Large intestine (tissue), 3 donors: ENCODE results near the gene PDXDC1. TPM values are rescaled to one million over a fixed set of nuclear protein-coding genes. Genes with fewer than 3 reads are reported as not detected.
A peak's percentile ranks its signal among the peaks of the same experiment; 100 is the strongest.
"Not testable (repeated sequence)": the region's sequence is repeated elsewhere in the genome, so short reads cannot be mapped to it uniquely, and the experiment has no call there.

Experiments used
- DNase-seq, 2 donors: peaks; one replicate each; pipeline versions ENCODE4 v3.0.0 to v3.0.0-alpha.2; 2013
- H3K27ac ChIP-seq: one replicate; pipeline ENCODE4 v1.5.1; 2013; ENCODE audit warnings: low read length
- H3K27me3 ChIP-seq: 2 replicates; pipeline ENCODE4 v1.6.1; 2013; ENCODE audit warnings: low read length; ENCODE audit not compliant: control insufficient read depth, insufficient read depth
- H3K36me3 ChIP-seq: 2 replicates; pipeline ENCODE4 v1.6.1; 2013; ENCODE audit warnings: low read length; ENCODE audit not compliant: control insufficient read depth, insufficient read depth
- H3K4me1 ChIP-seq: one replicate; pipeline ENCODE4 v1.6.1; 2013; ENCODE audit warnings: low read length; ENCODE audit not compliant: control insufficient read depth, insufficient read depth
- H3K4me3 ChIP-seq: one replicate; pipeline ENCODE4 v1.5.1; 2013; ENCODE audit warnings: low read length
- H3K9me3 ChIP-seq: one replicate; pipeline ENCODE4 v1.6.1; 2013; ENCODE audit warnings: mild to moderate bottlenecking, low read depth, low read length, moderate library complexity; ENCODE audit not compliant: control insufficient read depth
- WGBS: methylation state at CpG from one replicate; pipeline ENCODE4 v1.1.5; 2013; ENCODE audit warnings: low lambda C conversion rate; ENCODE audit not compliant: insufficient coverage; 5-methylcytosine and 5-hydroxymethylcytosine counted together
- polyA plus RNA-seq: library from polyadenylated mRNA; unstranded; fragments of 120-200 nt; gene quantifications from one replicate; pipeline ENCODE4 v1.2.1, GENCODE V29; 2013

Gene PDXDC1
- polyA plus RNA-seq, 1 donor, result 177 TPM

DNA sequence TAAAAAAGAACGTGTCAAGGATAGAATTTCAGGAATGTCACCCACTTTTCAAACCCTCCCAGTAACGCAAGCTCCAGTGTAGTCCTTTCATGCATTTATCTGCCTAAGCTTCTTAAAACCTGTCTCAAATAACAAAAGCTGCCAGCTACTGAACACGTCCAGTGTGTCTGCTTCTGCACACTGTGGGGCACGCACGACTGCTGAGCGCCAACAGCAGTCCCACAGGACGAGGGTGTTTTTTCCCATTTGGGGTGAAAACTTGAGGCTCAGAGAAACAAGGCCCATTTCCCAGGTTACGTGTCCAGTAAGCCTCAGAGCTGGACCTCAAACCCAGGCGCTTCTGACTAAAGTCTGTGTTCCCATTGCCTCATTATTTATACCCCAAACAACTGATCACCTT lies 63.9 kb downstream of the PDXDC1 start:
- peaks cover 68% of the 10 kb centered on the region for H3K36me3 ChIP-seq
- WGBS, result 100% methylated on average over 1 of the region's 9 CpGs

DNA sequence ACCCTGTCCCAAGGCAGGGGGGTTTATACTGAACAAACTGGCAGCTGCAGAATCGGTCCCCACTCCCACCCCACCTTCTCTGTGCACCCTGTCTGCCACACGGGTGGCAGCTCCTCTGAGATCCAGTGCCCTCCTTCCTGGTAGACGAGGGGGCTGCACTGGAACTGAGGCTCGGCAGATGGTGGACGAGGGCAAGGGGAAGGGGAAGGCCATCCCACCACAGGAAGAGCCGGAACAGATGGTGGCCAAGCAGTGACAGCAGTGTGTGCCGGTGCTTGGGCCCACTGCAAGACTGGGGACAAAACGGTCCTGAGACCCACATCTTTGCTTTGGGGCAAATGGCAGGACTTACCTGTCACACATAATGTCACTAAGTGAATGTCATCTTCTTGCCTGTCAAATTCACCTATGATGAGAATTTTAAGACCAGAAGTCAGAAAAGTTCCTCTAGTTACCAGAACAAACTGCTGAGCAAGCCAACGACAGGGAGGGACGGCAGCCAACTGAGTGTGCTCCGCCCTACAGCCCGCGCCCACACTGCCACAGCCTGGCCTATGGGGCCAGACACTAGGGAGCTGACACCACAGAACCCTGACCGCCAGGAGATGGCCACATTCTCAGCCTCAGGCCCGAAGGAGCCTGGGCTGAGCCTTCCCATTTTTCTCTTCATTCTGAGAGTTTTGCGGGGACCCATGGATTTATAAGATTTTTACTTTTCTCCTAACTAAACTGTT lies 66.6 kb downstream of the PDXDC1 start:
- H3K27me3 ChIP-seq, result no peaks in the 10 kb centered on the region
- no peaks in the 10 kb centered on the region for H3K9me3 ChIP-seq
- H3K4me3 ChIP-seq, result no peak overlapping the region
- 90% methylated on average over 1 of the region's 16 CpGs for WGBS
- peaks cover 49% of the 10 kb centered on the region for H3K36me3 ChIP-seq
- H3K4me1 ChIP-seq, result no peaks in the 10 kb centered on the region
- H3K27ac ChIP-seq, result no peak overlapping the region
- peak in 1 of 2 donors; percentile 48 for DNase-seq

More for the DNA sequence above, 63.9 kb downstream of the PDXDC1 start:
- H3K4me1 ChIP-seq, result no peaks in the 10 kb centered on the region
- H3K4me3 ChIP-seq, result no peak overlapping the region
- H3K27ac ChIP-seq, result no peak overlapping the region
- H3K9me3 ChIP-seq, result no peaks in the 10 kb centered on the region
- no peak for DNase-seq
- no peaks in the 10 kb centered on the region for H3K27me3 ChIP-seq

DNA sequence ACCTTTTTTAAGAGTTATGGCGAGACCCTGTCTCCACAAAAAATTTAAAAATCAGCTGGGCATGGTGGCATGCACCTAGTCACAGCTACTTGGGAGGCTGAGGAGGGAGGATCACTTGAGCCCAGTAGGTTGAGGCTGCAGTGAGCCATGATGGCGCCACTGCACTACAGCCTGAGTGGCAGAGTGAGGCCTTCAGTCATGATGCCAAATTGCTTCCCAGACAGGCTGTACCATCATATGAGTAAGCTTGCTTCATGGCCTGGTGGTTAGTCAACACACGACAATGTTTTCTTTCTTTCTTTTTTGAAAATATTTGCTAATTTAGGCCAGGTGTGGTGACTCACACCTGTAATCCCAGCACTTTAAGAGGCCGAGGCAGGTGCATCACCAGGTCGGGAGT lies 68.5 kb downstream of the PDXDC1 start:
- no peaks in the 10 kb centered on the region for H3K9me3 ChIP-seq
- H3K27ac ChIP-seq, result no peak overlapping the region
- no peaks in the 10 kb centered on the region for H3K27me3 ChIP-seq
- no peak for DNase-seq
- no peaks in the 10 kb centered on the region for H3K4me1 ChIP-seq
- H3K36me3 ChIP-seq, result peaks cover 34% of the 10 kb centered on the region
- no peak overlapping the region for H3K4me3 ChIP-seq
- no CpG with 5 or more reads among the region's 5 CpGs for WGBS

DNA sequence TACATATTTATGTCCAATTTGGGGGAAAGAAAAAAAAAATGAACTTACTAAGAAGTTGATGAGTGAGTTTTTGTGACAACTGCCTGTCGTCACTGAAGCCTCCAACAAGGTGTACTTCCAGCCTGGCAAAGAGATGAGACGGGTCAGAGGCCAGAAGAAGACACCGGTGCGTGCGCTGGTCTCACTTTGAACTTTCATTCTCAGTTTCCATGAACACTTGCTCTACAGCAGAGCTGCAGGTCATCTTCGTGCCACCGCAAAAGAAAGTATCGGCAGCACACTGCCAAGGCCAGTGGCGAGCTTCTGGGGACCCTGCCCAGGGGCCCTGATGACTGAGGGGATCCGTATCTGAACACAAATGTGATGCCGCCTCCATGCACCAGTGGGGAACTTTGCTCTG lies 69.5 kb downstream of the PDXDC1 start:
- Histone ChIP-seq H3K27me3 (no peaks in the 10 kb centered on the region), H3K36me3 (peaks cover 25% of the 10 kb centered on the region)
- no CpG with 5 or more reads among the region's 11 CpGs for WGBS

DNA sequence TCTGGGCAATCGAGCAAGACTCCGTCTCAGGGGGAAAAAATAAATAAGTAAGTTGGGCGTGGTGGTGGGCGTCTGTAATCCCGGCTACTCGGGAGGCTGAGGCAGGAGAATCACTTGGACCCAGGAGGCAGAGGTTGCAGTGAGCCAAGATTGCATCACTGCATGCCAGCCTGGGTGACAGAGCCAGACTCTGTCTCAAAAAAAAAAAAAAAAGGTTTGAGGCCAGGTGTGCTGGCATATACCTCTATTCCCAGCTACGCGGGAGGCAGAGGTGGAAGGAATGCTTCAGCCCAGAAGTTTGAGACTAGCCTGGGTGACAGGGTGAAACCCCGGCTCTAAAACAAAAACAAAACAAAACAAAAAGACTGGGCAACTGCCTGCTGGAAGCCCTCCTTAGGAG lies 70.4 kb downstream of the PDXDC1 start:
- H3K9me3 ChIP-seq, H3K27ac ChIP-seq, H3K4me1 ChIP-seq, DNase-seq, H3K4me3 ChIP-seq, H3K27me3 ChIP-seq: not testable (repeated sequence)
- no CpG with 5 or more reads among the region's 9 CpGs for WGBS
- peaks cover 16% of the 10 kb centered on the region for H3K36me3 ChIP-seq

More for the DNA sequence above, 69.5 kb downstream of the PDXDC1 start:
- H3K9me3 ChIP-seq, result no peaks in the 10 kb centered on the region
- DNase-seq, result no peak
- no peak overlapping the region for H3K4me3 ChIP-seq
- H3K27ac ChIP-seq, result no peak overlapping the region
- H3K4me1 ChIP-seq, result no peaks in the 10 kb centered on the region

DNA sequence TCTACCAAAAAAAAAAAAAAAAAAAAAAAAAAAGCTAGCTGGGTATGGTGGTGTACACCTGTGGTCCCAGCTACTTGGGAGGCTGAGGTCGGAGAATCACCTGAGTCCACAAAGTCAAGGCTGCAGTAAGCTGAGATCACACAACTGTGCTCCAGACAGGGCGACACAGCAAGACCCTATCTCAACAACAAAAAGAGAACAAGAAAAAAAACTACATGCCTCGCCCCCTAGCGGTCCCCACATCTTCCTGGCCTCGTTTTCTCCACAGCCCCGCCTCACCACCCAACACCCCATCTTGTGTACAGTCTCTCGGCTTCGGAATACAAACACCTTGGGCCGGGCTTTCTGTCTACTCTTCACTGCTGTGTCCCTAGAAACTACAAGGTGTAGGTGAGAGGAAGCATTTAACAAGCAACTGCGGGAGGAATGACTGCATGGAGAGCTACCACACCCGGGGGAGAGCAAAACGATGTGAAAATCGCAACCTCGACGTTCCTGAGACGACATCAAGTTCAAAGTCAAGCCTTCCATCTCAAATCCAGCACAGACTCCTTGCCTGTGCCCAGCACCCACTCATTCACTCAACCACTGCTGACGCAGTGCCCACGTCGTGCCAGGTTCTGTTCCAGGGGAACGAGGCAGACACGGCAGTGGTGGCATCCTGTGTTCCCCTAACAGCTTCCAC lies 72.0 kb downstream of the PDXDC1 start:
- no peak overlapping the region for H3K27ac ChIP-seq
- WGBS, result no CpG with 5 or more reads among the region's 21 CpGs
- H3K4me1 ChIP-seq, result no peaks in the 10 kb centered on the region
- H3K4me3 ChIP-seq, result no peak overlapping the region
- peaks cover 9% of the 10 kb centered on the region for H3K36me3 ChIP-seq
- H3K27me3 ChIP-seq, result no peaks in the 10 kb centered on the region
- DNase-seq, result no peak
- no peaks in the 10 kb centered on the region for H3K9me3 ChIP-seq

DNA sequence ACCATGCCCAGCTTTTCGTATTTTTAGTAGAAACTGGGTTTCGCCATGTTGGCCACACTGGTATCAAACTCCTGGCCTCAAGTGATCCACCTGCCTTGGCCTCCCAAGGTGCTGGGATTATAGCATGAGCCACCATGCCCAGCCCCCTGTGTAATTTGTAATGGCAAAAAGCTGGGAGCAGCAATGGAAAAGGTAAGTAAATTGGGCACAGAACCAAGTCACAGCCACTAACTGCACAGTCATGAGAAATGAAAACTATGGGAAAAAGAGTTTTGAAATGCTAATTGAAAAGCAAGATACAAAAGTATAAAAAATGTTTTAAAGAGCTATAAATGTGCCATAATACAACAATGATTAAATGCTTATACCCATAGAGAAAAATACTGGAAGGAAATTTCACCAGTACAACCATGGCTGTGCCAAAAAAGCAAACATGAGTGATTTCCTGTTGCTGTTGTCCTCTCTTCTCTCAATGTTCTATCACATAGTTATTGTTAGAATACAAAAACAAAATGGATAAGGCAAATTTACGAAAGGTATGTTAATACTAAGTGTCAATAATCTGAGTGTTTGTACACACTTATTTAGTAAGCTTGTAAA lies 74.9 kb downstream of the PDXDC1 start:
- Histone ChIP-seq H3K9me3 (no peaks in the 10 kb centered on the region), H3K36me3 (peaks cover 5% of the 10 kb centered on the region), H3K27me3 (no peaks in the 10 kb centered on the region), H3K27ac (no peak overlapping the region), H3K4me3 (no peak overlapping the region), H3K4me1 (no peaks in the 10 kb centered on the region)
- WGBS, result no CpG with 5 or more reads among the region's 3 CpGs
- DNase-seq, result no peak

DNA sequence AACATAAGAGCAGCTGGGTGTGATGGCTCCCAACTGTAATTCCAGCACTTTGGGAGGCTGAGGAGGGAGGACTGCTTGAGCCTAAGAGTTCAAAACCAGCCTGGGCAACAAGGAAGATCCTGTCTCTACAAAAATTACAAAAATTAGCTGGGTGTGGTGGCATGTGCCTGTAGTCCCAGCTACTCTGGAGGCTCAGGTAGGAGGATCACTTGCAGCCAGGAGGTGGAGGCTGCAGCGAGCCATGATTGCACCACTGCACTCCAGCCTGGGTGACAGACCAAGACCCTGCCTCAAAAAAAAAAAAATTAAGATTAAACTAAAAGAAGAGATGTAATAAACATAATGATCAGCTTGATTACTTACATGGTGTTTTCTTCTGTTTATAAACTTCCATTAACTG lies 75.6 kb downstream of the PDXDC1 start:
- no CpG with 5 or more reads among the region's 1 CpG for WGBS

DNA sequence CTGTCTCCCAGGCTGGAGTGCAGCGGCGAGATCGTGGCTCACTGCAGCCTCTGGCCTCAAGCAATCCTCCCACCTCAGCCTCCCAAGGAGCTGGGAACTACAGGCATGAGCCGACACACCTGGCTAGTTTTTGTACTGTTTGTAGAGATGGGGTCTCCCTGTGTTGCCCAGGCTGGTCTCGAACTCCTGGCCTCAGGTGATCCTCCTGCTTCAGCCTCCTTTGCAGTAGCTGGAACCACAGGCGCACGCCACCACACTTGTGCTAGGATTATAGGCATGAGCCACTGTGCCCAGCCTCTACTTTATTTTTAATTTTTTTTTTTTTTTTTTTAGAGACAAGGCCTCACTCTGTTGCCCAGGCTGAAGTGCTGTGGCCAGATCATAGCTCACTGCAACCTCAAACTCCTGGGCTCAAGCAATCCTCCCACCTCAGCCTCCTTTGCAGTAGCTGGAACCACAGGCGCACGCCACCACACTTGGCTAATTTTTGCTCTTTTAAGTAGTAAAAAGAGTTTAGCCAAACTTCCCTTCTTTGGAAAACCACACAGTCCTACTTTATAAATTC lies 76.6 kb downstream of the PDXDC1 start:
- Histone ChIP-seq H3K27ac (no peak overlapping the region), H3K36me3 (peaks cover under 1% of the 10 kb centered on the region), H3K4me3 (no peak overlapping the region), H3K9me3 (no peaks in the 10 kb centered on the region), H3K27me3 (no peaks in the 10 kb centered on the region), H3K4me1 (peaks cover 3% of the 10 kb centered on the region)
- WGBS, result no CpG with 5 or more reads among the region's 9 CpGs
- no peak for DNase-seq

More for the DNA sequence above, 75.6 kb downstream of the PDXDC1 start:
- H3K27me3 ChIP-seq, H3K36me3 ChIP-seq, DNase-seq, H3K4me3 ChIP-seq, H3K9me3 ChIP-seq, H3K4me1 ChIP-seq, H3K27ac ChIP-seq: not testable (repeated sequence)

DNA sequence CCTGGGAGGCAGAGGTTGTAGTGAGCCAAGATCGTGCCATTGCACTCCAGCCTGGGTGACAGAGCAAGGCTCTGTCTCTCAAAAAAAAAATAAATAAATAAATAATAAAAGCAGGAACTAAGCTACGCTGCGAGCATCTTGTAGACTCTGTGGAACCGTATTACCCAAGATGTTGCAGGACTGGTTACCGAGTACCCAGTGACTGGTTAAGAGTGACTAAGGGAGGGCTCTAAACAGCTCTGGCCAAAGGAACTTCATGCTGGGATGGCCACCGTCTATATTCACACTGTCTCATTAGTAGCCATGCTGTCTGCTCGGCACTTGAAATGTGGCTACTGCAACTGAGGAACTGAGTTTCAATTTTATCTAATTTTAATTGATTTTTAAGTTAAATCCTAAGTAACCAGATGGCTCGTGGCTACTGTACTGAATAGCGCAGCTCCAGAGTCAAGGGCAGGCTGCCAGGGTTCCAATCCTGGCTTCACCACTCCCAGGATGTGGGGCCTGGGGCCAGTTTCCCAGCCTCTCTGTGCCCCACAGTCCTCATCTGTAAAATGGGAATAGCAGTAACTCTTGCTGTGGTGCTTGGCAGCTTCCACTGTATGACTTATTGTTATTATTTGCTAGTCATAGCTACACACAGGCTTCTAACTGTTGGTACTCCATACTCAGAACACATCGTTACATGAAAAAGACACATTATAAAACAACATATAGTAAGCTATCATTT lies 78.1 kb downstream of the PDXDC1 start:
- no peak overlapping the region for H3K27ac ChIP-seq
- peaks cover 12% of the 10 kb centered on the region for H3K4me1 ChIP-seq
- no peak overlapping the region for H3K4me3 ChIP-seq
- no peaks in the 10 kb centered on the region for H3K27me3 ChIP-seq
- no peak for DNase-seq
- H3K36me3 ChIP-seq, result no peaks in the 10 kb centered on the region
- no peaks in the 10 kb centered on the region for H3K9me3 ChIP-seq
- WGBS, result no CpG with 5 or more reads among the region's 10 CpGs
